ENCODE results near the gene UBASH3B.
A peak's percentile ranks its signal among the peaks of the same experiment; 100 is the strongest.
"Not testable (repeated sequence)": the region's sequence is repeated elsewhere in the genome, so short reads cannot be mapped to it uniquely, and the experiment has no call there.

UBASH3B gene

DNA sequence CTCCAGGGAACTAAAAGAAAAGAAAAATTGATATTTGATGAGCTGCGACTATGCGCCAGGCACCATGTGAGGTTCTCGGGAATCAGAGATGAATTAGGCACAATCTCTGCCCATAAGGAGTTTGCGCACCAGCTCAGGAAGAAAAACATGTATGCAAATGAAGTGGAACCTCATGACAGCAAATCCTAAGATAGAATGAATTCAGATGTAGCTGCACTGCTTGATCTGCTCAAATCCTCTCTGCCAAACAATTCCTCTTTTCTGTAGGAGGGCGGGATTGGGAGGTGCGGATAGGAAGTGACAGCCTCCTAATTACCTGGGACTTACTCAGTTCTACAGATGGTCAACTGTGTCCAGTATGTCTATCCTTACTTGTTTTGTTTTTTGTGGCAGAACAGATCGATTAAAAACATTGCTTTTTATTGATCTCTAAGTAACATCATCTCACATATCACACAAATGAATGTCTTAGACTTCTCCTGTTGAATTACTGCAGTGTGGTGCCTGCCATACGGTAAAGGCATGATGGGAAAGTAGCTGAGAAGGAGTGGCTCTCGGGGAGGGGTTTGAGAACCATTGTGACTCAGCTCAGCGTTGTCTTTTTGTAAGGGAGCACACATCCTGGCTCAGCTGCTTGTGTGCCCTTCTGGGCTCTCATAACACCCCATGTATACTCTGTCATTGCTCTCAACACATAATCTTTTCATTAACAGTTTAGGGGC lies 196.7 kb downstream of the UBASH3B start:
- DNase-seq (ENCODE audit: low spot score), result no peak

GRCh38 chr11:122852796-122853160 lies 197.3 kb downstream of the UBASH3B start:
- no peak for DNase-seq (ENCODE audit: low spot score)

- DNase-seq (ENCODE audit: low spot score), result no peak
These were observed 197.7 kb downstream of the UBASH3B start for GRCh38 chr11:122853261-122853660.

- DNase-seq (ENCODE audit: low spot score), result peak; percentile 85
These were observed 198.5 kb downstream of the UBASH3B start for GRCh38 chr11:122853971-122854446.

DNA sequence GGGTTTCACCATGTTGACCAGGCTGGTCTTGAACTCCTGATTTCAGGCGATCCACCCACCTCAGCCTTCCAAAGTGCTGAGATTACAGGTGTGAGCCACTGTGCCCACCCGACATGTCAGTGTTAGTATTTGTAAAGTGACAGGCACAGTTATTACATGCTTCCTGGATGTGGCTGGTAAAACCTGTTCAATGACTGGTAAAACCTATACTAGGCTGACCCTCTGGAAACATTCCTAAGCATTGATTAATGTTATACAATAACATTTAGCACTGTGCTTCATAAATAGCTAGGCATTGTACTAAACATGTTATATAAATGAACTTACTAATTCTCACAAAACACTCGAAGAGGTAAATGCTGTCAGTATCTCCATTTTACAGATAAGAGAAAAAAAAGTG lies 206.1 kb downstream of the UBASH3B start:
- no peak for DNase-seq (ENCODE audit: low spot score)

DNA sequence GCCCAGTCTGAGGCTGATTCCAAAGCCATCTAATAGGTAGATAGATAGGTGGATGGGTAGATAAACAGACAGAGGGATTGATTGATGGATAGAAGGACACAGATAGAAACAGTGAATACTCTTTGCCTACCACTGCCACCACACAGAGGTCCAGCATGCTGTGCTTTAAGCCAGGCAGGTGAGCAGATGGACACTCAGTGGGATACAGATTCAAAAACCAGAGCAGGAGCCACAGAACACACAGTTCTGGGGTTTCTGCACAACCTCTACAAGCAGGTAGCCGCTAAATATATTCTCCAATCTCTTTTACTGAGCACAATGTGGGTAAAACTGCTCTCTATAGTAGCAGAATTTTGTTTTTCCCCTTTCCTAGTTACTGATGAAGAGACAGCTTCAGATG lies 206.6 kb downstream of the UBASH3B start:
- no peak for DNase-seq (ENCODE audit: low spot score)

- not testable (repeated sequence) for DNase-seq (ENCODE audit: low spot score)
These were observed 207.6 kb downstream of the UBASH3B start for GRCh38 chr11:122863154-122863553.

DNA sequence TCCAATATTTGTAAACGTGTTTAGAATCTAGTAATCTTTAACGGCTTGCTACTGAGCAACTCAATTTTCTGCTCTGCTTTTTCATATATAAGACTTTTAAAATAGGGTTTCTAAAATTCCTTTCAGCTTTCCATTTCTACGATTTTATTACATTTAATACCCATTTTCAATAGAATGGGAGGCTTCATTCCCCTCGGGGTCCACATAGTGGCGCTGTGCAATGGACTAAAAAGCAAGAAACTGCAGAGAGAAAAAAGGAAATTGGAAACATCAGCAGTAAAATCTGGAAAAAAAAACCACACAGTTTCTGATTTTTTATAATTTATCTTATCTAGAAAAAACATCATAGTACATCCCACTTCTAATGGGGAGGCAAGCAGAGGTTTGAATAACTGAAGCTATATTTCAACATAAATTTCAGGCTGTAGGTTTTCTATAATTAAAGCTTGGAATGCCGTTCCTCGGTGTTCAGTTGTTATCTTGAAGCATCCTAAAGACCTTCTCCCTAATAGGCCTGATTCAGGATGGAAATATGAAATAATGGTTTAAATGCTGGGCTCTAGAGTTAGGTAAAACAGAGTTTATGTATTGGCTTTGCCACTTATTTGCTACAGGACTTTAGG lies 208.3 kb downstream of the UBASH3B start:
- DNase-seq (ENCODE audit: low spot score), result peak; percentile 22

Data from SW480 (cell line).